HG03558 (cell line): ENCODE results near the gene CCL4L2.
"Not testable (repeated sequence)": the region's sequence is repeated elsewhere in the genome, so short reads cannot be mapped to it uniquely, and the experiment has no call there.

ENCODE experiments used
- ATAC-seq: cut with Tn5 transposase; IDR thresholded peaks from one replicate; pipeline ENCODE4 v1.9.1; 2021; ENCODE audit warnings: moderate number of reproducible peaks; ENCODE audit not compliant: unreplicated experiment; ENCODE audit errors: extremely low read depth

CCL4L2 gene

DNA sequence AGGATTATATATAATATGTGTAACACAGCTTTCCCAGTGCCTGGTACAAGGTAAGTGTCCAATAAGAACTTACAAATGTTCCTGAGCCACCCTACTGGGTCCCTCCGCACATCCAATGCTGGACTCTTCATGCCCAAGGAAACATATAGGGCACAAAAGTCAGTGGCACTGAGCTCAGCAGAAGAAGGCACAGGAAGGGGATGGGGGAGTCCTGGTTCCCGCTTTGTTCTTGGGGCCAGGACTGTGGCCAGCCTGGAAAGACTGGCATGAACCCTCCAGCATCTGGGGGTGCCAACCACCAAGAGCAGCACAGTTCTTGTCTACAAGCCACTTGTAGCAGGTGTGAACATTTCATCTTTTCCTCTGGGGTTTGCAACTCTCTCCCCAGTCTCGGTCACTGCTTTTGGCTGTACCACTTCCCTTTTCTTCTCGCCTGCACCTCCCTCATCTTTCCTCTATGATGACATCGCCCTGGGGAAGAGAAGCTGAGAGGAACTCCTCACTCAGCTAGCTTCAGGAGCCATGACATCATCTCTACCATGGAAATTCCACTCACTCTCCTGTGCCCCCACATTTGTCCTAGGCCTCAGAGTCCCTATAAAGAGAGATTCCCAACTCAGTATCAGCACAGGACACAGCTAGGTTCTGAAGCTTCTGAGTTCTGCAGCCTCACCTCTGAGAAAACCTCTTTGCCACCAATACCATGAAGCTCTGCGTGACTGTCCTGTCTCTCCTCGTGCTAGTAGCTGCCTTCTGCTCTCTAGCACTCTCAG lies at the start of gene CCL4L2:
Gene CCL4L2 (plus strand): TSS at position 625 of the 773 bp plus-strand sequence.
- peak; percentile 38 for ATAC-seq

DNA sequence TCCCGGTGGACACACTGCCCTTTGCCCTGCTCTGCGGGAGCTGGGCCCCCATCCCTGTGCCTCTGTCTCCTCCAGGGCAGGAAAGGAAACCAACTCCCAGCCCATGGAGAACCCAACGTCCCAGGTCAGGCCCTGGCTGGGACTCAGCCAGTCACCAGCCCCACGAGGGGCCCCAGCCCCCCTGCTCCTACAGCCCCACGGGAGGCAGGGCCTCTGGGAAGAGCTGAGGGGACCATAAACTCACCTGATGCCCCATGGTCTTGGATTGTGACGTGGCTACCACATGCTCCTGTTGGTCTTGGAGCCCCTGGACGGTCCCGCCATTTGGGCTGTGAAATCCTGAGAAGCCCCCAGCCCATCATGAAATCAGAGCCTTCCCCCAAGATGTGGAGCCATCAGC lies 42.0 kb upstream of the CCL4L2 start:
- not testable (repeated sequence) for ATAC-seq

DNA sequence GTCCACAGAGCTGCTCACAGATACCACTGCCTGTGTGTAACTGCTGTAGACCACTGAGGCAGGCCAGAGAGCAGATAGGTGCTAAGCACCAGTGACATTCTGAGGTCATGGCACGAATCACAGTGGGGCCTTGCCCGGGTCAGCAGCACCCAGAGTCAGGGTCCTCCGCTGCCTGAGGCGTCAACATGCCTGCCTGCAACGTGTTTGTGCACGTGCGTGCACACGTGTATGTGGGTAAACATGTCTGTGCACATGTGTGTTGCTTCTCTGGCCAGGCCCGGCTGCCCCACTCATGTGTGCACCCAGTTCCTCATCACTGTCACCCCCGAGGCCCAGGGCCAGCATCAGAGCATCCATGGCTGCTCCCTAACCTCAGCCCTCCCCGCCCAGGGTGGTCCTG lies 34.3 kb upstream of the CCL4L2 start, which contains the start of gene TBC1D3B:
Gene TBC1D3B (minus strand): TSS at position 101 of the 400 bp plus-strand sequence. CDS start 1,586 bp downstream, outside the sequence.
- not testable (repeated sequence) for ATAC-seq

DNA sequence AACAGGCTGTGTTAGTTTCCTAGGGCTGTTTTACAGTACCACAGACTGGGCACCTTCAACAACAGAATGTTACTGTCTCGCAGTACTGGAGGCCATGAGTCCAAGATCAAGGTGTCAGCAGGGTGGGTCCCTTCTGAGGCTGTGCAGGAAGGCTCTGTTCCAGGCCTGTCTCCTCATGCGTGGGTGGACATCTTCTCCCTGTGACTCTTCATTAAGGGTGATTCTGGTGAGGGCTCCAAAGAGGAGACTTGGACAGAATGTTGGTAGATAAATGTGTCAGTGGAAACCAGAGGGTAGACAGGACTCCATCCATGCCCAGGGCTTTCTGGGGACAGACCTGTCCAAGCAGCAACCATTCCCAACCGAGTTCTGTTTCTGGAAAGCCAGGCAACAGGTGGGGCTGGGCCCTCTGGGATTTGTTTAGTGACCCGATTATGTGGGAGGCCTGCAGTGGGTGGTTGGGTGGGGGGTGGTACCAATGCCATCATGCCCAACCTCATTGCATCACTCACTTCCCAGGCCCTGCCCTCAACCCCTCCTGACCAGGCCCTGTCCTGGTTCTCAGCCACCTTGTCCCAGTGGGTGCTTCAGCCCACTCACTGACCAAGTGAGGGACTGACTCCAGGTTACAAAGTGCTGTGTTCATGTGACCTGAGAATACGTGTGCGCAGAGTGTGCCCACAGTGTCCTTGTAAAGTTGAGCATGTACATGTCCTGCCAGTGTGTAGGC lies 29.3 kb upstream of the CCL4L2 start:
- ATAC-seq, result not testable (repeated sequence)

DNA sequence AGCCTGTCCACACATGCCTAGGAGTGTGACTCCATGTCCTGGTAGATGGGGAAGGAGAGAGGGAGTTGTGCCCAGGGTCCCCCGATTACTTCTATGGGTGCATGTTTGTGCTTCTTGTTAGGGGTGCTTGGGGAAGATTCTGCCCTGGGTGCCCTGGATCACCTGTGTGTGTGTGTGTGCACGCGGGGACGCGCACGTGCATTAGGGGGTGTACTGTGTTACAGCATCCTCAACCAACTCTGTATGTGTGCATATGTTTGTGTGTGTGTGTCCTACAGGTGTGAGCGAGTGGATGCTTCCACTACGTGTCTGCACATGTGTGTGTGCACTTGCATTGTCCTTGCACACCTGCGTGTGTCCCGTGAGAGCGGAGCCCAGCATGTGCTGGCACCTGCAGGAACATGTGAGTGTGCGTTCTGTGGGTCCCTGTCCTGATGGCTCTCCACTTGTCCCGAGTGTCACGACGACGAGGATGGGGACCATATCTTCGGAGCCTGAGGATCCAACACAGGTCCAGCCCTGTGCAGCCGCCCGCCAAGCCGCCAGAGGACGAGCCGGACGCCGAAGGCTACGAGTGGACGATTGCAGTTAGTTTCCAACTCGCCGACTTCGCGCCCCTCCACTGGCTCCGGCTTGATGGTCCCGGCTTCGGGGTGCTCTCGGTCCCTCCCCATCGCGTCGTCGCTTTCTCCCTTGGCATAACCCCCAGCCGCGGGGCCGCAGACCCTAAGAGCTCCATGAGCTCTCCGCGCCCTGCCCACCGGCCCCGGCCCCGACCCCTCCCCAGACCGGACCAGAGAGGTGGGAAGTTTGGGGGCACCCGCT lies 28.5 kb upstream of the CCL4L2 start:
- no peak for ATAC-seq

DNA sequence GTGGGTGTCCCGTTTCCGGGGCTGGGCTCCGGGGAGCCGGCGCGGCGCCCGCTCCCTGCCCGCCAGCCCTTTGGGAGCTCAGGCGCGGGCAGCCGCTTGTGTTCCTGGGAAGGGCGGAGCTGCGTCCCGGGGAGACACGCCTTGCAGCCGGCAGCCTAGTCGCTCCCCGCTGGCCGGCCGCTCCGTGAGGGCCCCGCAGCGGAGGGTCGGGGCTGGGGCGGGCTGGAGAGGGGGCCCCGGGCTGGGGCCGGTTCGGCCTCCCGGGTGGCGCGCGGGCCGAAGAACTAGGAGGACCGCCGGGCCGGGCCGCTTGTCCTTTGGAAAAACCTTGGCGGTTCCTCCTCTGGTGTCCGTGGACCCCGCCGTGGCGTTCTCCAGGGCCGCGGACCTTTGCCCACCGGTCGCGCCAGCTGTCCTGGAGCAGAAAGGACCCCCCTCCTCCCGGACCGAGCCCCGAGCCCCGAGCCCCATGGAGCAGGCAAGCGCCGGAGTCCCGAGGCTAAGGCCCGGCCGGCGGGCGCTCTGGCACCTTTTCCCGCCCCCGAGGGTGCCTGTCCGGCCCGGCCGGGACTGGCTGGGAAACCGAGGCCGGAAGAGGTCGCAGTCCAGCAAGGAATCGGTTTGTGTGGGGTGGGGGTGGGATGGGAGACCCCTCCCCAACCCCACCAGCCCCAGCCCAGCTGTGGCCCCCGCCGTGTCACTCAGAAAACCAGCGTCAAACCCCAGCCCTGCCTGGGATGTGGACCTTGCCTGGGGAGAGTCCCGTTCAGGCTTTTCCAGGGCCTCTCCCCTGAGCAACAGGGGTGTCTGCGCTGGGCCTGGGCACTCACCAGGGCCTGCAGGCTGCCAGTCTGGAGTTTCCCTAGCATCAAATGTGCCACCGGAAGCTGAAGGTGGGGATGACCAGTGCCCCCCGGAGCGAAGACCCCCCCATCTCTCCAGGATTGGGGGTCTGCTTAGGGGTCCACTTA lies 27.6 kb upstream of the CCL4L2 start:
- no peak for ATAC-seq

DNA sequence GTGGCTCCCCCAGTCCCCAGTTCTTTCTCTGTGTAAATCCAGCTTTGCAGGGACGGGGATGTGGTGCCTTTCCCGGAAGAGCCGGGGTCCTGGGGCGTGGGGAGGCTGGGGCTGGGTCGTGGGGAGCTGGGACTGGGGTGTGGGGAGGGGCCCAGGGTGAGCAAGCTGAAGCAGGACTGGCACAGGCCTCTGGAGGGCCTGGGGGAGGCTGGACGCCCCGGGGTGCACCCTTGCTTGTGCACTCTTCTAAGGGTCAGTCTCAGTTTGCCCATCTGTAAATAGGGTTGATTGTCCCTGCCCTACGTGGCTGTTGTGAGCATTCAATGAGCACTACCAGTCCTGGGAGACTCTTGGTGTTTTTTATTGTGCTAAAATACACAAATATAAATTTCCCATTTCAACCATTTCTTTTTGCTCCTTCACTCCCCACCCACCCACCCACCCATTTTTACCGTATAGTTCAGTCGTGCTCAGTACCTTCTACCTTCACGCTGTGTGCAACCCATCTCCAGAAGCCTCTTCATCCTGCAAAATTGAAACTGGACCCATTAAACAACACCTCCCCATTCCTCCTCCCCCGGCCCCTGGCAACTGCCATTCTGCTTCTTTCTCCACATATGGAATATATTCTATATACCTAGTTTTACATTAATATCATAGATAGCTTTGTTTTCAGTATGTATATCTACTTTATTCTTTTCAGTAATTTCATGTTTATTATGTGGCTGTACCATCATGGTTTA lies 26.7 kb upstream of the CCL4L2 start:
- no peak for ATAC-seq

DNA sequence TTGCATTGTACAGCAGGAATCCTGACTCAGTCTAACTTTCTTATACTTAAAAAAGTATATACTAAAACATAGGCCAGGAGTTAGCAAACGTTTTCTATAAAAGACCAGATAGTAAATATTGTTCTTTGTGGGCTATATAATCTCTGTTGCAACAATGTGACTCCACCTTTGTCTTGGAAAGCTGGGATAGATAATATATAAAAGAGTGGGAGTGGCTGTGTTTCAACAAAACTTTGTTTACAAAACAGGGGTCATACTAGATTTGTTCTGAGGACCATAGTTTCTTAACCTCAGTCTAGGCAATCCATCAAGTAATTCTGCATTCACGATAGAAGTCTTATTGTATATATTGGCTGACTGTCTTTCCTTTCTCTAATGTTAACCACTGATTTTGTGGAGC lies 25.4 kb upstream of the CCL4L2 start:
- ATAC-seq, result no peak

DNA sequence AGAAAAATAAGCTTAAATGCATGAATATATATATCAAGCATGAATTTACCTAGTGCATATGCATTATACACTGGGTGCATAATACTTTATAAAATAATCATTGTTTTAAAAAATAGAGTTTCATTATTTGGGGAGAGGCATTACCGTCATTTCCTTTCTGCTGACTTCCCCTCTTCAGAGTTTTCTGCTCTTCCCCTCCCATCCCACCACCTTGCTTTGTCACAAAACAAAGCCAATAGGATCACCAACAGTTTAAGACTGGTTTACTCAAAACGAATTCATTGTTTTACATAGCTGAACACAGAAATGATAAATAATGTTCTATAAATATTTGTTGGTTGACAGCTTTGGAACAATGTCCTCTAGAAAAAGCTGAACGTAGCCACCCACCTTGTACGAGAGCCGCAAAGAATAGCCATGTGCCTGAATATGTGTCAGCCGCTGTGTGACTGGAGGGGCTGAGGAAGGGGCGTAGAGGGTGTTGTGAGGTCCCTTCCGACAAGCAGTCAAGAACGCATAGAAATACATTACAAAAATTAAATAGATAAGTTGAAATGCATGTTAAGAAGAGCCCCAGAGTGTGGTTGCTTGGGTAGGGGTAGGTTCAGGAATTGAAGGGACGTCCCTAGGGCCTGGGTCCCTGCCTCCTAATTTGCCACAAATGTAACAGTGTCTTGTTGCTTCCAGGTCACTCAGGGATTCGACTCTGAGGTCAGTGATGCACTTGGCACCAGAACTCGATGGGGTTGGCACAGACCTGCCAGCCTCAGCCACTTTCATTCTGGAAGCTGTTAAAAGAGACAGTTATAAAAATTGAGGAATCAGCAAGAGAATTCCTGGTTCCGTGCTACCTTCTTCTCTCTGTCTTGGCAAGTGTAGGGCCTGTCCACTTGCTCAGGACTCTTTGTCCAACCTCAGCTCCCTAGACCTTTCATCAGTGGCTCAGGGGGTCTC lies 23.8 kb upstream of the CCL4L2 start:
- not testable (repeated sequence) for ATAC-seq

DNA sequence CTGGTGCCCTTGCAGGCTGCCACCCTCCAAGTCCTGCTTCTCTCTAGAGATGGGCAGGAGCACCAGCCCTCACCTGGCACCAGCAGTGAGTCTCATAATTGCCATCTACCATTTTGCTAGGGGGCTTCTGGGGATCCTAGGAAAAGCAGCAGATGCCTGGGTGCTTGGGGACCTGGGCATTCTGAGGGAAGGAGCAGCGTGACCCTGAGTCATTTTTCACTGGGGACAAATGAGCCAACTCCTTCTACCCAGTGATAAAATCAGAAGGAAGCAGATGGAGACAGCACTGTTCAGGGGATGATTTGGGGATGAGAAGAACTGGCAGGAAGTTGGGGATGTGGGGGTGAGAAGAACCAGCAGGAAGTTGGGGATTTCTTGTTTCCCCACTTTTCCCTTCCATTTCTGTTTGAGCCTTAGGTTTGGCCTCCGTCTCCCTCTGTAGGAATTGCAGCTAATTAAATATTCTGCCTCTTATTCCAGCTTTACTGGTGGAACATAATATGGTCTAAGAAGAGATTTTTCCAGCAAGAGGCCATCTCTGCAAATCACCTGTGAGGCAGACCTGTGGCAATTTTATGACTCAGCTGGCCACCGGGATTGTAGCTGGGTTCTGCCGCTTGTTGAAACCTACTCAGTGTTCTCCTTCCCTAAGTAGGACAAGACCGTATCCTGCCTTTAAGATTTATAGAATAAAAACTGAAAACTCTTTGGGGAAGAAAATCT lies 22.8 kb upstream of the CCL4L2 start:
- ATAC-seq, result not testable (repeated sequence)

DNA sequence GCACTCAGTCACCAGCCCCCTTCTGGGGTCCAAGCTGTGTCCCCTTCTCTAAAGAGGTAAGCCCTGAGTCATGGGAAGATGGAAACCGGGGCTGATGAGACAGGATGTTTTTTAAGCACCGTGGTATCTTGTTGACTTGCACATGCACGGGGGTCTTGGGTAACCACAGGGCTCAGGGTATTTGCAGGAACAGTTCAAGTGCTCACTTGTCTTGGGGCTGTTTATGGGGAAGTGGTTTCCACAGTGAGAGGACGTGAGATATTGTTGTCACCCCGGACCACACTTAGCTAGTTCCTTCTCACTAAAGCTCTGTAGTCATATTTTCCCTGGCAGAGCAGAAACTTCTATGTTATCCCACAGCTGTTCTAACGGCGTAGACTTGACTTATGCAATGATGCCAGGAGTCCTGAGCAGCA lies 22.0 kb upstream of the CCL4L2 start:
- ATAC-seq, result no peak

DNA sequence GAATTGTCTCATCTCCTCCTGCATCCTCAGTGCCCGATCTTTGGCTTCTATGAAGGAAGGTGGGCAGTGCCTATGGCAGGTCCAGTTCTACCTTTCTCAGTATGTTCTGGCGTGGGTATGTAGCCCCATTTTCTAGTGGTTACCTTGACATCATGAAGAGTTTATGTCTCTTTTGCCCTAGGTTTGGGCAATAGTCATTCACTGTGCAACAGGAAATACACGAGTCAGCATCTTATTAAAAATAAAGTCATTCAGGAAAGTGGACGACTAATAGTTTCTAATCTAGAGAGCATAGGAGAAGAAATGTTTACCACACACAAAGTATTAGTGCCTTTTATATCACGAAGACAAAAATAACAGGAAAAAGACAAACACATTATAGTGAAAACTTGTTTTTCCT lies 20.9 kb upstream of the CCL4L2 start:
- not testable (repeated sequence) for ATAC-seq

DNA sequence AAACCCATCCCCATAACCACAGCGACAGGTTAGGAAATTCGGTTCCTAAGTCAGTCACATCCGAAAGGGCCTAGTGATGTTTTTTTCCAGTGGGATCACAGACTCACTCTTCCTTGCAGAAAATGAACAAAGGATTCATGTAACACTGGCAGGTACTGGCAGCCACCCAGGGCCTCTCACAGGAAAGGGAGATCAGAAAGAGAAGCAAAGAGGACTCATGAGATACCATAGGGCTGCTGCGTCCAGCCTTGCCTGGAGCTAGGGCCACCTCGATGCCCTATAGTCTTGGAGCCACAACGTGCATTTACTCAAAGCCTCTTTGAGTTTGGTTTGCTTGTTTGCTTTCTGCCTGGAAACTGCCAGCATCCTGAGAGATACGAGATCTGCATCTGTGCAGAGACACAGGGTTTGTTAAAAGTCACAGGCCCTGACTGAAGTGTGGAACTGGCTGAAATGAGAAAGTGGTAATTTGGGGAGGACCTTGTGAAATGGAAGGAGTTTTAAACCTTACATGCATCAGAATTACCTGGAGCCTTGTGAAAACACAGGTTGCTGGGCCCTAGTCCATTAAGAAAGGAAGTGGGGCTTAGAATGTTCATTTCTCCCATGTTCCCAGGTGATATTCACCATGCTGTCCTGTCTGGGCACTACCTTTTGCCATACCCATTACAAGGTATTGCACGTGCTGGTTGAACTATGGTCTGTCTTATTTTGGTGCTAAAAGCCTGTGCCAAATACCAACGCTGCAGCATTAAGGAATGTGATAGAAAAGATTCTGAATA lies 20.1 kb upstream of the CCL4L2 start:
- not testable (repeated sequence) for ATAC-seq

DNA sequence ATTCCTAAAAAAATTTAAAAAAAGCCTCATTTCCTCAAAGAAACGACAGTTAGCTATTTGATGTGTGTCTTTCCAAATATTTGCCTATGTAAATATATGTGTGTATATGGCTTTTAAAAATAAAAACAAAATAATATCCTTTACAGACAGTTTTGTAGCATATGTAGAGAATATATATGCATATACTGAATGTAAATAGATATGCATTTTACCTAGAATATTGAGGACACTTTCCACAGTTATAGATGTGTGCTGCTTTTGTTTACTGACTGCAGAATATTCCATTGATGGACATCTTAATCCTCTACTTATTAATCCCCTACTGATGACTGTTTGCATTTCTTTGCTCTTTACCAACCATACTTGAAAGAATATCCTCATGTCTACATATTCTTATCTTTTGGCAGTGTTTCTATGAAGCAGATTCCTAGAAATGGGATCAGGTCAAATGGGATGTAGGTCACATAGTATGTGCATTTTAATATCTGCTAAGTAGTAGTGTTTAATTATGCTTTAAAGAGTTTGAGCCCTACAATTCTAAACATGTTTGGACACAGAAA lies 17.6 kb upstream of the CCL4L2 start:
- ATAC-seq, result no peak

DNA sequence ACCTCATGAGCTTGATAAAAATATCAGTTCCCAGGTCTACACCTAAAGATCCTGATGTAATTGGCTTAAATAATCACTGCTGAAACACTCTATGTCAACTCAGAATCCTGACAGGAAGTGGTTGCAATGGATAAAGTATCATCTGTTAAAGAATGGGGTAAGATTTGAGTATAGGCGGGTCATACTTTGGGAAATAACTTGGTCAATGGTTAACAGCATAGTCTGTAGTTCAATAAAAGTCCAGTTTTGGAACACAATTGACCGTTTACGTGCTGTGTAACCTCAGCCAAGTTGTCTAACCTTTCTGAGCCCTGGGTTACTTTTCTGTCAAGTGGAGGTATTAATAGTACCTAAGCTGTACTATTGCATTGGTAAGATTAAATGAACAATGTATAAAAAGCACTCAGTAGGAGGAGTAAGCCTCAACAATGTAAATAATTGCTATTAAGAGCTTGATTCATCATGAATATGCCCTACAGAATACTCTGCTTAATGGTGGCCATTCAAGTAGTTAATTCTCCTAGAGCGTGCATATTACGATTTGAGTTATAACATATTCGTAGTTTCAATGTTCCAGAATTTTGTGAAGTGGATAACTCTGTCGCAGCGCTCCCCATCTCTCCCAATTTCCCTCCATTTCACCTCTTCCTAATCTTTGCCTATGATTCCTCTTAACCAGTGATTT lies 16.6 kb upstream of the CCL4L2 start:
- not testable (repeated sequence) for ATAC-seq
